Measurements from ENCODE around the gene OBSCN. TPM values are rescaled to one million over a fixed set of nuclear protein-coding genes. Genes with fewer than 3 reads are reported as not detected.

Gene OBSCN
- total RNA-seq, 1 donor from 2014 or later: 28.6 TPM

DNA sequence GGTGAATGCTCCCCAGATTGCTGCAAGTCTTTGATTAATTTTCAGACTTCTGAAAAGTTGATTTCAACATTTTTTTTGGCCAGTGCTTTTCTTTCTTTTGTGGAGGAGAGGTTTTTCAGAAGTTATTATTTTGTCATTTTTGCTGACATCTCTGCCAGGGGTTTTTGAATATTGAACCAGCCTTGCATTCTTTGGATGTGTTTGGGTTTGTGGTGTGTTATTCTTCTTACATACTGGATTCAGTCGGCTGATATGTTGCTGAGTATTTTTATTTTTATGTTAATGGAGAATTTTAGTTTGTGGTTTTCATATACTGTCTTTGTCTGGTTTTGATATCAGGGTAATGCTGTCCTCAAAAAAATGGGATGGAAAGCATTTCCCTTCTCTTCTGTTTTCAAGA is 25.3 kb downstream of the OBSCN start:
- intact Hi-C loops (cut with DNase I): no loop called here
- no peaks in the 10 kb centered on the region for H3K36me3 ChIP-seq
- no peaks in the 10 kb centered on the region for H3K27me3 ChIP-seq
- H3K4me3 ChIP-seq: no peak overlapping the region
- no peak overlapping the region for H3K27ac ChIP-seq
- peaks cover 0 to 11% of the 10 kb centered on the region in 2 donors for H3K9me3 ChIP-seq
- TF ChIP-seq, protein P1, sequence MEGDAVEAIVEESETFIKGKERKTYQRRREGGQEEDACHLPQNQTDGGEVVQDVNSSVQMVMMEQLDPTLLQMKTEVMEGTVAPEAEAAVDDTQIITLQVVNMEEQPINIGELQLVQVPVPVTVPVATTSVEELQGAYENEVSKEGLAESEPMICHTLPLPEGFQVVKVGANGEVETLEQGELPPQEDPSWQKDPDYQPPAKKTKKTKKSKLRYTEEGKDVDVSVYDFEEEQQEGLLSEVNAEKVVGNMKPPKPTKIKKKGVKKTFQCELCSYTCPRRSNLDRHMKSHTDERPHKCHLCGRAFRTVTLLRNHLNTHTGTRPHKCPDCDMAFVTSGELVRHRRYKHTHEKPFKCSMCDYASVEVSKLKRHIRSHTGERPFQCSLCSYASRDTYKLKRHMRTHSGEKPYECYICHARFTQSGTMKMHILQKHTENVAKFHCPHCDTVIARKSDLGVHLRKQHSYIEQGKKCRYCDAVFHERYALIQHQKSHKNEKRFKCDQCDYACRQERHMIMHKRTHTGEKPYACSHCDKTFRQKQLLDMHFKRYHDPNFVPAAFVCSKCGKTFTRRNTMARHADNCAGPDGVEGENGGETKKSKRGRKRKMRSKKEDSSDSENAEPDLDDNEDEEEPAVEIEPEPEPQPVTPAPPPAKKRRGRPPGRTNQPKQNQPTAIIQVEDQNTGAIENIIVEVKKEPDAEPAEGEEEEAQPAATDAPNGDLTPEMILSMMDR (IDR thresholded peaks at IDR 0.05): no peak
- H3K4me1 ChIP-seq: no peaks in the 10 kb centered on the region
- DNase-seq (ENCODE audit: low spot score in 2 of 2): no peak

DNA sequence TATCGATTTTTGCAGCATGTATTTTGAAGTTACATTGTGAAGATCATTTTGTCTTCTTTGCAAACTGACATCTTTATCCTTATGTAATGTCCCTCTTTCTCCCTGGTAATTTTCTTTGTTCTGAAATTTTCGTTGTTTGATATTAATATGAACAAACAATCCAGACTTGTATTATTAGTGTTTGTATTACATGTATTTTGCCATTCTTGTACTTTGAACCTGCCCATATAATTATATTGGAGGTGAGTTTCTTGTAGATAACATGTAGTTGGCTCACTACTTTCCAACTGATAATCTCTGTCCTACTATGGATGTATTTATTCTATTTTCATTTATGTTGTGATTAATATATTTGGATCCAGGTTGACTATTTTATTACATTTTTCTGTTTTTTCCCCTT is 27.1 kb downstream of the OBSCN start:
- H3K27ac ChIP-seq: no peak overlapping the region
- no peaks in the 10 kb centered on the region for H3K27me3 ChIP-seq
- intact Hi-C loops (cut with DNase I): no loop called here
- H3K4me3 ChIP-seq: no peak overlapping the region
- H3K36me3 ChIP-seq: no peaks in the 10 kb centered on the region
- no peak for DNase-seq (ENCODE audit: low spot score in 2 of 2)
- no peaks in the 10 kb centered on the region for H3K4me1 ChIP-seq
- peaks cover 0 to 11% of the 10 kb centered on the region in 2 donors for H3K9me3 ChIP-seq
- TF ChIP-seq, protein P1 (IDR thresholded peaks at IDR 0.05): no peak

DNA sequence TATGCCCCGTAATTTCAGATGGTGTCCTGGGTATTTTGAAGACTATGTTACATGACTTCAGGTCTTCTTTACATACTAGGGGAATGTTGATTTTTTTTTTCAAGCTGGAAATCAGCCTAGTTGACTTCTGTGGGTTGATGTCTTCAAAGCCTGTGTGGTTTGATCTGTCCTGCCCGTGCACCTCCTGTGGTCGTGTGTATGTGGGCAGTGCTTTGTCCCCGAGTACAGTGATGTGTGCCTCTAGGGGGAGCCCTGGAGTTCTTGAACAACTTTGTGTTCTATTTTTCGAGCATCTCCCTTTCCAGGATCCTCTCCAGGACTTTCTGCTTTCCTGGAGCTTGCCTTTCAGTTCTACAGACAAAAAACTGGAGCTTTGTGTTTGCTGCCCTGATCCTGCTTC is 28.9 kb downstream of the OBSCN start:
- DNase-seq (ENCODE audit: low spot score in 2 of 2): no peak
- H3K27me3 ChIP-seq: no peaks in the 10 kb centered on the region
- H3K9me3 ChIP-seq: peaks cover 11 to 16% of the 10 kb centered on the region in 2 donors
- H3K4me1 ChIP-seq: no peaks in the 10 kb centered on the region
- TF ChIP-seq, protein P1 (IDR thresholded peaks at IDR 0.05): peak in 1 of 3 experiments; percentile 19
- no peaks in the 10 kb centered on the region for H3K36me3 ChIP-seq
- no peak overlapping the region for H3K4me3 ChIP-seq
- intact Hi-C loops (cut with DNase I): no loop called here
- H3K27ac ChIP-seq: no peak overlapping the region

DNA sequence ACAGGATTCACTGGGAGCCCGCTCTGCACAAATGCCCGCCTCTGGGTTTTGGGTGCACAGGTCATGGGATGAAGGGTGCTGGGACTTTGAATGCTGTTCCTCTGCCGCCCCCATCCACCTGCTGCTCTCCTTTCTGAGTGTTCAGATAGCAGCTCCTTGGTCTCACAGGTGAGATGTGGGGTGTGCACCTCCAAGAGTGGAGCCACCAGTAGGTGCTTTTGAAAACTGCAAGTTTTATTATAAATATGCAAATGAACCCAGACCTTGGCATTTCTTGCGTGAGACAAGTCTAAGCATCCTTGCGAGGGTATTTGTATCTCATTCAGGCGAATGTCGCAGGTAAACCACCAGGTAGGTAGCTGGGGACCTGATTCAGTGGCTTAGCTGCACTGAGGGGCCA is 30.2 kb downstream of the OBSCN start:
- Histone ChIP-seq H3K36me3 (no peaks in the 10 kb centered on the region), H3K9me3 (peaks cover 14 to 28% of the 10 kb centered on the region in 2 donors), H3K27ac (no peak overlapping the region), H3K4me1 (no peaks in the 10 kb centered on the region), H3K27me3 (no peaks in the 10 kb centered on the region), H3K4me3 (no peak overlapping the region)
- intact Hi-C loops (cut with DNase I): no loop called here
- DNase-seq (ENCODE audit: low spot score in 2 of 2): no peak
- TF ChIP-seq, protein P1 (IDR thresholded peaks at IDR 0.05): no peak

DNA sequence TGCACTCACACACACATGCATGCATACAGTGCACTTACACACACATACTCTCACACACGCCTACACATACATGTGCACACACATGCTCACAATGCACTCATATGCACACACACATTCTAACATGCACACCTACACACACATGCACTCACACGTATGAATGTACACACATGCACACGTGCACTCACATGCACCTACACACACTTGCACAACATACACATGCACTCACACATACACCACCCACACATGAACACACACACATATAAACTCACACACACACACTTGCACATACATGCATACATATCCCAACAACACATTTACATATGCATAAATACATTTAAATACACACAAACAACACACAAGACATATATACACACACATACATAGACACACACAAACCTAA is 30.6 kb downstream of the OBSCN start:
- DNase-seq (ENCODE audit: low spot score in 2 of 2): no peak
- H3K27me3 ChIP-seq: no peaks in the 10 kb centered on the region
- intact Hi-C loops (cut with DNase I): no loop called here
- no peak overlapping the region for H3K4me3 ChIP-seq
- H3K9me3 ChIP-seq: peaks cover 14 to 27% of the 10 kb centered on the region in 2 donors
- H3K4me1 ChIP-seq: no peaks in the 10 kb centered on the region
- TF ChIP-seq, protein P1 (IDR thresholded peaks at IDR 0.05): no peak
- H3K36me3 ChIP-seq: no peaks in the 10 kb centered on the region
- H3K27ac ChIP-seq: no peak overlapping the region
